Breast epithelium (tissue), 4 donors: Measurements from ENCODE around the gene LHFPL3. TPM values are rescaled to one million over a fixed set of nuclear protein-coding genes. Genes with fewer than 3 reads are reported as not detected.

Source experiments
- DNase-seq, 2 donors: peaks; one replicate each; pipeline ENCODE4 v3.0.0-alpha.2; 2019; ENCODE audit warnings: low spot score in 2 of 2
- H3K27ac ChIP-seq, 2 donors: fragments of 200-600 bp; sonication (generic) in 1 of 2; one replicate each; pipeline ENCODE4 v1.5.1; 2016 to 2019; ENCODE audit warnings: mild to moderate bottlenecking in 1 of 2
- H3K27me3 ChIP-seq, 2 donors: fragments of 200-600 bp; sonication (generic) in 1 of 2; one replicate each; pipeline versions ENCODE4 v1.5.1 to v1.6.0; 2017 to 2019; ENCODE audit warnings: control low read depth in 1 of 2, mild to moderate bottlenecking in 1 of 2
- H3K36me3 ChIP-seq: fragments of 200-600 bp; one replicate; pipeline ENCODE4 v1.5.1; 2019
- H3K4me1 ChIP-seq, 2 donors: fragments of 200-600 bp; sonication (generic); one replicate each; pipeline ENCODE4 v1.5.1; 2016 to 2019; ENCODE audit warnings: control low read depth in 1 of 2
- H3K4me3 ChIP-seq, 3 donors: fragments of 200-600 bp; sonication (generic); 1 replicate in 2 of 3; 2 replicates in 1 of 3; pipeline ENCODE4 v1.5.1; 2016 to 2019; ENCODE audit warnings: mild to moderate bottlenecking in 3 of 3, moderate library complexity in 2 of 3
- H3K9me3 ChIP-seq, 2 donors: fragments of 200-600 bp; sonication (generic) in 1 of 2; one replicate each; pipeline ENCODE4 v1.5.1; 2016 to 2019; ENCODE audit warnings: control low read depth in 1 of 2
- CTCF ChIP-seq, 3 donors: fragments of 450-650 bp; IDR thresholded peaks; one replicate each; pipeline ENCODE4 v1.5.1; 2016 to 2017; ENCODE audit warnings: antibody characterized with exemption in 3 of 3, mild to moderate bottlenecking in 3 of 3, moderate library complexity in 3 of 3
- POLR2A ChIP-seq: fragments of 450-650 bp; IDR thresholded peaks from one replicate; pipeline ENCODE4 v1.6.1; 2016; ENCODE audit warnings: antibody characterized with exemption, mild to moderate bottlenecking, moderate library complexity
- POLR2AphosphoS5 ChIP-seq, 3 donors: sonication (generic); formaldehyde crosslinking; IDR thresholded peaks; one replicate each; pipeline ENCODE4 v1.6.1; 2017; ENCODE audit warnings: antibody characterized with exemption in 3 of 3
- intact Hi-C: fragments of 100-400 bp; cut with DNase I; formaldehyde crosslinking; loops from one replicate; pipeline ENCODE4 v1.15.1; 2023; ENCODE audit warnings: low total_unique reads
- total RNA-seq, 3 donors: library from RNA; depleted of rRNA; stranded (reverse); fragments of >200 nt; gene quantifications; one replicate each; pipeline ENCODE4 v1.1.0, GENCODE V29; 2016

LHFPL3 gene
- total RNA-seq, 3 donors from 2014 or later = not detected

GRCh38 chr7:104795616-104796398 lies 467.4 kb downstream of the LHFPL3 start:
- Histone ChIP-seq H3K27ac (no peak overlapping the region), H3K27me3 (no peaks in the 10 kb centered on the region), H3K4me3 (no peak overlapping the region), H3K4me1 (no peaks in the 10 kb centered on the region), H3K9me3 (no peaks in the 10 kb centered on the region), H3K36me3 (no peaks in the 10 kb centered on the region)
- no peak for DNase-seq
- intact Hi-C loops = no loop called here
- TF ChIP-seq POLR2A (no peak), POLR2AphosphoS5 (IDR thresholded peaks at IDR 0.05) (no peak), CTCF (IDR thresholded peaks at IDR 0.05) (no peak)

GRCh38 chr7:104800307-104800706 lies 471.9 kb downstream of the LHFPL3 start:
- intact Hi-C loops = no loop called here
- TF ChIP-seq CTCF (IDR thresholded peaks at IDR 0.05) (no peak), POLR2AphosphoS5 (IDR thresholded peaks at IDR 0.05) (no peak), POLR2A (no peak)
- Histone ChIP-seq H3K36me3 (no peaks in the 10 kb centered on the region), H3K9me3 (no peaks in the 10 kb centered on the region), H3K4me3 (no peak overlapping the region), H3K27ac (no peak overlapping the region), H3K27me3 (no peaks in the 10 kb centered on the region), H3K4me1 (no peaks in the 10 kb centered on the region)
- no peak for DNase-seq

- TF ChIP-seq POLR2AphosphoS5 (IDR thresholded peaks at IDR 0.05) = no peak
- no peak for TF ChIP-seq POLR2A
- no peak for TF ChIP-seq CTCF (IDR thresholded peaks at IDR 0.05)
- no peaks in the 10 kb centered on the region for H3K9me3 ChIP-seq
- H3K27ac ChIP-seq = no peak overlapping the region
- no peaks in the 10 kb centered on the region for H3K27me3 ChIP-seq
- H3K4me3 ChIP-seq = no peak overlapping the region
- H3K36me3 ChIP-seq = no peaks in the 10 kb centered on the region
- intact Hi-C loops = no loop called here
- no peaks in the 10 kb centered on the region for H3K4me1 ChIP-seq
- no peak for DNase-seq
These were observed 472.6 kb downstream of the LHFPL3 start for GRCh38 chr7:104801022-104801421.

- intact Hi-C loops = no loop called here
- no peak overlapping the region for H3K27ac ChIP-seq
- no peaks in the 10 kb centered on the region for H3K9me3 ChIP-seq
- H3K36me3 ChIP-seq = no peaks in the 10 kb centered on the region
- DNase-seq = no peak
- no peaks in the 10 kb centered on the region for H3K4me1 ChIP-seq
- no peak overlapping the region for H3K4me3 ChIP-seq
- TF ChIP-seq POLR2AphosphoS5 (IDR thresholded peaks at IDR 0.05) (no peak), POLR2A (no peak), CTCF (IDR thresholded peaks at IDR 0.05) (no peak)
- H3K27me3 ChIP-seq = no peaks in the 10 kb centered on the region
These were observed 475.5 kb downstream of the LHFPL3 start for GRCh38 chr7:104803931-104804330.

- no peak overlapping the region for H3K4me3 ChIP-seq
- H3K27me3 ChIP-seq = no peaks in the 10 kb centered on the region
- H3K4me1 ChIP-seq = no peaks in the 10 kb centered on the region
- no peak for DNase-seq
- intact Hi-C loops = no loop called here
- TF ChIP-seq CTCF (IDR thresholded peaks at IDR 0.05) = no peak
- no peak for TF ChIP-seq POLR2A
- TF ChIP-seq POLR2AphosphoS5 (IDR thresholded peaks at IDR 0.05) = no peak
- H3K27ac ChIP-seq = no peak overlapping the region
- no peaks in the 10 kb centered on the region for H3K36me3 ChIP-seq
- no peaks in the 10 kb centered on the region for H3K9me3 ChIP-seq
These were observed 476.3 kb downstream of the LHFPL3 start for GRCh38 chr7:104804696-104805095.
